Thyroid gland (tissue), 4 donors: ENCODE measurements around the gene TMEM184C.

Source experiments
- CTCF ChIP-seq, 6 experiments: fragments of 200-600 bp in 3 of 6; fragments of 450-650 bp in 3 of 6; sonication (generic) in 3 of 6; IDR thresholded peaks; one replicate each; pipeline ENCODE4 v1.5.1; 2016 to 2019; ENCODE audit warnings: antibody characterized with exemption in 6 of 6, mild to moderate bottlenecking in 2 of 6, inconsistent platforms in 1 of 6, moderate library complexity in 1 of 6
- POLR2A ChIP-seq, 2 donors: fragments of 450-650 bp; IDR thresholded peaks; one replicate each; pipeline ENCODE4 v1.6.1; 2017; ENCODE audit warnings: antibody characterized with exemption in 2 of 2, mild to moderate bottlenecking in 2 of 2, moderate library complexity in 1 of 2

GRCh38 chr4:147643616-147644015 is 26.4 kb downstream of the TMEM184C start:
- TF ChIP-seq CTCF (IDR thresholded peaks at IDR 0.05) (no peak), POLR2A (IDR thresholded peaks at IDR 0.05) (no peak)
